Ascending aorta (tissue), 2 donors: ENCODE measurements around the gene NOC4L. TPM values are rescaled to one million over a fixed set of nuclear protein-coding genes. Genes with fewer than 3 reads are reported as not detected.
"Not testable (repeated sequence)": the region's sequence is repeated elsewhere in the genome, so short reads cannot be mapped to it uniquely, and the experiment has no call there.

Experiments used
- DNase-seq, 2 donors: peaks; one replicate each; pipeline ENCODE4 v3.0.0-alpha.2; 2019; ENCODE audit warnings: low spot score in 2 of 2
- H3K27ac ChIP-seq, 2 donors: fragments of 200-600 bp; sonication (generic); one replicate each; pipeline ENCODE4 v1.5.1; 2016 to 2017; ENCODE audit warnings: mild to moderate bottlenecking in 1 of 2
- H3K27me3 ChIP-seq: fragments of 200-600 bp; sonication (generic); one replicate; pipeline ENCODE4 v1.5.1; 2017
- H3K36me3 ChIP-seq, 2 donors: fragments of 200-600 bp; sonication (generic); one replicate each; pipeline ENCODE4 v1.5.1; 2016
- H3K4me1 ChIP-seq, 2 donors: fragments of 200-600 bp; sonication (generic); one replicate each; pipeline ENCODE4 v1.5.1; 2016 to 2017; ENCODE audit warnings: mild to moderate bottlenecking in 1 of 2
- H3K4me3 ChIP-seq, 2 donors: fragments of 200-600 bp; sonication (generic); one replicate each; pipeline ENCODE4 v1.5.1; 2016 to 2017; ENCODE audit warnings: mild to moderate bottlenecking in 1 of 2
- H3K9me3 ChIP-seq, 2 donors: fragments of 200-600 bp; sonication (generic); one replicate each; pipeline ENCODE4 v1.5.1; 2016
- intact Hi-C: fragments of 100-400 bp; cut with DNase I; formaldehyde crosslinking; loops from one replicate; pipeline ENCODE4 v1.15.1; 2023
- total RNA-seq: library from RNA; depleted of rRNA; stranded (reverse); fragments of >200 nt; gene quantifications from one replicate; pipeline ENCODE4 v1.1.0, GENCODE V29; 2016
- TF ChIP-seq, protein P1 (sequence below), 3 experiments: fragments of 200-600 bp in 2 of 3; fragments of 450-650 bp in 1 of 3; sonication (generic) in 2 of 3; IDR thresholded peaks; one replicate each; pipeline ENCODE4 v1.5.1; 2016 to 2019; ENCODE audit warnings: antibody characterized with exemption in 3 of 3, mild to moderate bottlenecking in 1 of 3, moderate library complexity in 1 of 3

NOC4L gene
- 9.2 TPM for total RNA-seq

DNA sequence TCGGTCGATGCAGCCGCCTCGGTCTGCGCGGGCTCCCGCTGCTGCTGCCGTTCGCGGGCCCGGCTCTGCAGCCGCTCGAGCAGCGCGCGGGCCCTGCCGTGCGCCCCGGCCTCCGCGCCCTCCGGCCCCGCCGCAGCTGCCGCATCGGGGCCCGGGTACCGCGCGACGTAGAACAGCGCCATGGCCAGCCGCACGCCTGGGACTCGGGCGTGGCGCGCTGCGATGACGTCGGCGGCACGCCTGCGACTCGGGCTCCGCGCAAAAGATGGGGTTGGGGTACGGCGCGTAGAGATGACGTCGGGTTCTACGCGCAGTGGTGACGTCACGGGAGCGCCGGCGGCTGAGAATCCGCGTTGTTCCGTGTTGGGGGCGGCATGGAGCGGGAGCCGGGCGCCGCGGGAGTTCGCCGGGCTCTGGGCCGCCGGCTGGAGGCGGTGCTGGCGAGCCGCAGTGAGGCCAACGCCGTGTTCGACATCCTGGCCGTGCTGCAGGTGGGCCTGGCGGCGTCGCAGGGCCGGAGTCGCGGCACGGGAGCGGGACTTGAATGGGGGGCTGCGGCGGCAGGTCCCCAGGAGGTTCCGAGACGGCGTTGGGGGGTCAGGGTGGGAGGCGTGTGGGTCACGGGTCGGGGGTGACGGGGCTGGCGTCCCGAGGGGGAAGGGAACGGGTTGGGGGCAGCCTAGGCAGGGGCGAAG, at the start of gene NOC4L, which contains the start of gene DDX51:
Gene NOC4L, plus strand, starts transcription at position 343 of the 695 bp plus-strand sequence. Its CDS starts 32 bp downstream, at position 375.
Gene DDX51, minus strand, starts transcription at position 205 of the 695 bp plus-strand sequence. Its CDS starts 23 bp downstream, at position 182.
- no peaks in the 10 kb centered on the region for H3K27me3 ChIP-seq
- H3K4me1 ChIP-seq = peaks cover 4 to 16% of the 10 kb centered on the region in 2 donors
- H3K27ac ChIP-seq = peak within 1 kb of the TSS; percentile 91 to 93
- peaks cover 40 to 46% of the 10 kb centered on the region in 2 donors for H3K36me3 ChIP-seq
- H3K9me3 ChIP-seq = no peaks in the 10 kb centered on the region
- peak within 1 kb of the TSS; percentile 97 to 99 for H3K4me3 ChIP-seq
- DNase-seq = peak; percentile 74 to 96
- TF ChIP-seq, protein P1, sequence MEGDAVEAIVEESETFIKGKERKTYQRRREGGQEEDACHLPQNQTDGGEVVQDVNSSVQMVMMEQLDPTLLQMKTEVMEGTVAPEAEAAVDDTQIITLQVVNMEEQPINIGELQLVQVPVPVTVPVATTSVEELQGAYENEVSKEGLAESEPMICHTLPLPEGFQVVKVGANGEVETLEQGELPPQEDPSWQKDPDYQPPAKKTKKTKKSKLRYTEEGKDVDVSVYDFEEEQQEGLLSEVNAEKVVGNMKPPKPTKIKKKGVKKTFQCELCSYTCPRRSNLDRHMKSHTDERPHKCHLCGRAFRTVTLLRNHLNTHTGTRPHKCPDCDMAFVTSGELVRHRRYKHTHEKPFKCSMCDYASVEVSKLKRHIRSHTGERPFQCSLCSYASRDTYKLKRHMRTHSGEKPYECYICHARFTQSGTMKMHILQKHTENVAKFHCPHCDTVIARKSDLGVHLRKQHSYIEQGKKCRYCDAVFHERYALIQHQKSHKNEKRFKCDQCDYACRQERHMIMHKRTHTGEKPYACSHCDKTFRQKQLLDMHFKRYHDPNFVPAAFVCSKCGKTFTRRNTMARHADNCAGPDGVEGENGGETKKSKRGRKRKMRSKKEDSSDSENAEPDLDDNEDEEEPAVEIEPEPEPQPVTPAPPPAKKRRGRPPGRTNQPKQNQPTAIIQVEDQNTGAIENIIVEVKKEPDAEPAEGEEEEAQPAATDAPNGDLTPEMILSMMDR (IDR thresholded peaks at IDR 0.05) = no peak
- intact Hi-C loops = loop anchor here (2.0 to 10.0 kb wide), 5 partner anchors 59 to 567 kb away; partner anchors contain the start of genes PGAM5, SFSWAP and ULK1

DNA sequence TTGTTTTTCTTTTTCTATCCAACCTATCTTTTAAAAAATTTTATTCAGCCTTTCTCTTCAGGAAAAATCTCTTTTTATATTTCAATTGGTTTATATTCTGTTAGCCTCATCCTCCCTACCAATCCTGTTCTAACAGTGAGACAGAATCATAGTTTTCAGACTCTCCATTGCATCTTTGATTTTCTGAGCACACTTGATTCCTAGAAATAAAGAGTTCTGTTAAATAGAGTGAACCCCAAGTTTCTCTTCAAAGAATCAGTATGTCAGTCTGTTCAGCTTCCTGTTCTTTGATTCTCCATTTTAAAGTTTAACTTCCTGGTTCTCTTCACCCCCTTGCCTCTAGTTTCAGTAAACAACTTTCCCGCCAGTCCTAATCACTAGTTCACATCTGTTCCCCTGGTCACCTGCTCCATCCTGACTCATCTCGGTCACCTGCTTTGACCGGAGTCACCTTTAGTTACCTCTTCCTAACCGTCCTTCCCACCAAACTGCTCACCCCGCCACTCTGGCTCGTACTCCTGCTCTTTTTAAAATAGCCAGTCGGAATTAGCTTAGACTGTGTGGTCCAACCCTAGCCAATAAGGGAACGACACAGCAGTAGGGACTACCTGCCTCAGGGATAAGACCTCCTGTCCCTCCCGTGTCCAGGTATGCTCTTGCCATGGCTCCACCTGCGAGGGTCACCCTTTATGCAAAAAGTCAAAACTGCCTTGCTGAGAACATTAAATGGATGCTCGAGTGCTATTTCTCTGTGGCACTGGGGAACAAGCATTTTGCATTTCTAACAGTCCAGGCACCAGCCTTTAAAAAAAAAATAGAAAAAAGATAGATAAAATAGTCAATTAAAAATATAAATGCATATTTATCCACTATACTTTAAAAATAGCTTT, 48.5 kb upstream of the NOC4L start:
- H3K9me3 ChIP-seq = no peaks in the 10 kb centered on the region
- intact Hi-C loops = no loop called here
- peaks cover 3 to 31% of the 10 kb centered on the region in 2 donors for H3K36me3 ChIP-seq
- TF ChIP-seq, protein P1 (IDR thresholded peaks at IDR 0.05) = no peak
- no peak overlapping the region for H3K4me3 ChIP-seq
- H3K4me1 ChIP-seq = no peaks in the 10 kb centered on the region
- no peak overlapping the region for H3K27ac ChIP-seq
- no peaks in the 10 kb centered on the region for H3K27me3 ChIP-seq
- DNase-seq = no peak

DNA sequence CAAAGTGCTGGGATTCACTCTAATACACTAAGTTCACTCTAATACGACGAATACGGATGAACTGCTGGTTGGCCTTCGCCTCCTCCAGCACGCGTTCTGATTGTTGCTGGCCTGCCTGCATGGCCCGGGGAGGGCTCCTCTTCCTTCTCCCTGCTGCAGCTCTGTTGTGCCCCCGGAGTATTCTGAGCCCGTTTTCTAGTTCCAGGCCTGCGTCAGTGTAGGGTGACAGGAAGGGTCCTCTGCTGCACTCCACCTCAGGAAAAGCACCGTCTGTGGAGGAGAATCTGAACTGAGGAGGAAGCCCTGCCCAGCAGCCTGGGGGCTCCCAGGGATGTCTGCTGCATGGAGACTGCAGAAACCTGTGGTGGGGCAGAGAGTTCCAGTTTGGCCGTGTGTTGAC, 44.5 kb upstream of the NOC4L start:
- H3K27ac ChIP-seq = no peak overlapping the region
- TF ChIP-seq, protein P1 (IDR thresholded peaks at IDR 0.05) = no peak
- no peaks in the 10 kb centered on the region for H3K9me3 ChIP-seq
- H3K4me1 ChIP-seq = no peaks in the 10 kb centered on the region
- H3K27me3 ChIP-seq = no peaks in the 10 kb centered on the region
- peaks cover 0 to 20% of the 10 kb centered on the region in 2 donors for H3K36me3 ChIP-seq
- no peak for DNase-seq
- H3K4me3 ChIP-seq = no peak overlapping the region
- intact Hi-C loops = no loop called here

DNA sequence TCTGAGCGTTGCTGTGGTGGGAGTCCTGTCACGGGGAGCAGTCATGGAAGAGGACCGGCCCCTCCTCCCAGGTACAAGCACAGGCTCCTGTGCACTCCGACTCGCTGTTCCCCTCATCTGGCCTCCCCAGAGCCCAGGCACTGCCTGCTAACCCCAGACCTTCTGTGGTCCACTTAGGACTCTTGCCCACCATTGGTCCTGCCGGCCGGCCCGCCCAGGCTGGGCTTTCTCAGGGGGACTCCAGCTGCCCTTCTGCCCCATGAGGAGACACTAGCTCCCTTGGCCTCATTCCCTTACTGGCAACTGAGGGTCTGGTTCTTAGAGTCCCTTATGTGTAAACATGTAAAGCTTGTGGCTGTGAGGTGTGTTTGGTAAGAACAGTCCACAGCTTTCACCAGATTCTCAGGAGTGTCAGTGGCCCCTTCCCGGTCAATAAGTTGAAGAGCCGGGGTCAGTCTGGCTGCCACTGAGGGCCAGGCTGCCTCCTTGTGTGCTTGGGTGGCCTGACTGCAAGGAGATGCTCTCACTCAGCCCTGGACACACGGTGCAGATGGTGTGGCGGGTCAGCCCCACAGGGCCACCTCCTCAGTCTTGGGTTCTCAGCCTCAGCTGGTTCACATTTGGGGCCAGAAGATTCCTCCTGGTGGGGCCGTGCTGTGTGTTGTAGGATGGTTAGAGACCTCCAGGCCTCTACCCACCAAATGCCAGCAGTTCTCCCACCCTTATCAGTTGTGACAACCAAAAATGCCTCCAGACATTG, 43.8 kb upstream of the NOC4L start:
- Histone ChIP-seq H3K9me3 (no peaks in the 10 kb centered on the region), H3K27ac (no peak overlapping the region), H3K4me1 (no peaks in the 10 kb centered on the region), H3K27me3 (no peaks in the 10 kb centered on the region), H3K4me3 (no peak overlapping the region), H3K36me3 (peaks cover 0 to 26% of the 10 kb centered on the region in 2 donors)
- intact Hi-C loops = no loop called here
- TF ChIP-seq, protein P1 (IDR thresholded peaks at IDR 0.05) = no peak
- no peak for DNase-seq

DNA sequence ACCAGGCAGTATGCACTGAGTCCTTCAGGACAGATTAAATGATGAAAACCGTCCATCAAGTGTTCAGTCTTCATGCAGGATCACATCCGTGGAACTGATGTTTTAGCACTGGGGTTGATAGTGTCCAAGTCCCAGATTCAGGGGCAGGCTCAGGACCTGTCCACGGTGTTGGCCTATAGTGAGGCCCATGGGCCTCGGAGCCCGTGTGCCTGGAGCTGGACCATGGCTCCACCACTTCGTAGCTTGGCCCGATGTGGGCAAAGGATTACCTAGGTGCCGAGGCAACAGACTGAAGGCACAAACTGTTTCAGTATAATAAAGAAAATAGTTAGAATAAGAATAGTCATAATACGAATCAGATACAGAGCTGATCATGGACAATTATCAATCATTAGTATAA, 42.0 kb upstream of the NOC4L start:
- DNase-seq = no peak
- no peaks in the 10 kb centered on the region for H3K9me3 ChIP-seq
- no peak overlapping the region for H3K4me3 ChIP-seq
- H3K36me3 ChIP-seq = peaks cover 0 to 19% of the 10 kb centered on the region in 2 donors
- H3K4me1 ChIP-seq = no peaks in the 10 kb centered on the region
- TF ChIP-seq, protein P1 (IDR thresholded peaks at IDR 0.05) = no peak
- intact Hi-C loops = no loop called here
- no peak overlapping the region for H3K27ac ChIP-seq
- H3K27me3 ChIP-seq = no peaks in the 10 kb centered on the region

DNA sequence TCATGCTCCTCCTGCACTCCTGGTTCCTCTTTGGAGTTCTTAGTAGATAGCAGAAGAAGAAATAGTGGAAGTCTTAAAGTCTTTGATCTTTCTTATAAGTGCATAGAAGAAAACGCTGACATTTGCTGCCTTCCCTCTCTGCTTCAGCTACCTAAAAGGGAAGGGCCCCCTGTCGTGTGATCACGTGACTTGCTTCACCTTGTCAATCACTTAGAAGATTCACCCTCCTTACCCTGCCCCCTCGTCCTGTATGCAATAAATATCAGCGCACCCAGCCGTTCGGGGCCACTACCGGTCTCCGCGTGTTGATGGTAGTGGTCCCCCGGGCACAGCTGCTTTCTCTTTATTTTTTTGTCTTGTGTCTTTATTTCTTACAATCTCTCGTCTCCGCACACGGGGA, 41.2 kb upstream of the NOC4L start:
- intact Hi-C loops, H3K4me1 ChIP-seq, H3K27ac ChIP-seq, H3K9me3 ChIP-seq, DNase-seq, H3K27me3 ChIP-seq, H3K4me3 ChIP-seq: not testable (repeated sequence)
- peaks cover 0 to 16% of the 10 kb centered on the region in 2 donors for H3K36me3 ChIP-seq
